ENCODE measurements around the gene PDE4A. TPM values are rescaled to one million over a fixed set of nuclear protein-coding genes. Genes with fewer than 3 reads are reported as not detected.
A peak's percentile ranks its signal among the peaks of the same experiment; 100 is the strongest.

PDE4A gene
- total and polyA plus RNA-seq, 2 of the 13 experiments (the other 11 are each of a cell fraction or from before 2014, with no cell fraction given): 1.1 to 4.1 TPM

DNA sequence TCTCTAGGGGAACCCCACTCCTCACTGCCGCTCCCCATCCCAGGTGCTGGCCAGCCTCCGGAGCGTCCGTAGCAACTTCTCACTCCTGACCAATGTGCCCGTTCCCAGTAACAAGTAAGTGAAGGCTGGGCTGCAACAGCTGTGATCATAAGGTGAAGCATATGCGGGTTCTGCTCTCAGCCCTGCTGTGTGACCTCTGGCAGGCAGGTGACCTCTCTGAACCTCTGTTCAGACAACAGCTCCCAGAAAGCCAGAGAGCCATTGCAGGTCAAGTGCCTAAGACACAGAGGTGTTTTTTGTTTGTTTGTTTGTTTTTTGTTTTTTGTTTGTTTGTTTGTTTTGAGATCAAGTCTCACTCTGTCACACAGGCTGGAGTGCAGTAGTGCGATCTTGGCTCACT lies 28.7 kb downstream of the PDE4A start:
- Histone ChIP-seq H2AFZ (ENCODE audit: low read length) (no peak overlapping the region), H3K79me2 (ENCODE audit: insufficient read depth, low read length) (no peaks in the 10 kb centered on the region), H3K4me2 (ENCODE audit: low read depth, low read length) (no peak overlapping the region), H3K9me3 (ENCODE audit: low read length) (no peaks in the 10 kb centered on the region), H3K4me3 (replicated peaks in 1 of 3; ENCODE audit: insufficient read depth in 1 of 3, low read depth in 2 of 3, low read length in 3 of 3) (no peak overlapping the region), H3K27ac (ENCODE audit: extremely low read length, insufficient read depth, low read length) (no peak overlapping the region), H3K36me3 (replicated peaks in 1 of 2; ENCODE audit: control insufficient read depth in 1 of 2, insufficient read depth in 2 of 2, low read length in 2 of 2) (no peaks in the 10 kb centered on the region; a peak in 1 of 5 replicates), H3K4me1 (ENCODE audit: insufficient read depth, low read length) (no peaks in the 10 kb centered on the region), H4K20me1 (ENCODE audit: insufficient read depth, low read length) (no peaks in the 10 kb centered on the region), H3K9ac (ENCODE audit: insufficient read depth, low read depth, low read length) (no peak overlapping the region), H3K27me3 (ENCODE audit: control insufficient read depth in 1 of 2, insufficient read depth in 2 of 2, low read length in 2 of 2) (no peaks in the 10 kb centered on the region)
- in situ Hi-C loops (cut with HindIII; ENCODE audit: extremely low pct_ligation_motif_present, low pct_unique_long_range_greater_than_20kb): no loop called here
- ChIA-PET CTCF (ENCODE audit: low intra/inter-chr PET ratio, low total read pairs) (no interaction called here), POLR2A (no interaction called here)
- 98% methylated on average over 7 of the region's 7 CpGs for WGBS (ENCODE audit: low lambda C conversion rate)
- no peak for FAIRE-seq
- intact Hi-C loops (cut with micrococcal nuclease; ENCODE audit: unreplicated experiment): no loop called here
- no peak for TF ChIP-seq ZNF839 (CRISPR knock-in tag; IDR thresholded peaks at IDR 0.05; ENCODE audit: borderline replicate concordance)
- TF ChIP-seq ARHGAP35 (CRISPR knock-in tag; IDR thresholded peaks at IDR 0.05; ENCODE audit: borderline replicate concordance): no peak
- no peak for TF ChIP-seq SP1 (IDR thresholded peaks at IDR 0.05)
- no peak for TF ChIP-seq SP1 (CRISPR knock-in tag; IDR thresholded peaks at IDR 0.05)
- TF ChIP-seq MED1 (CRISPR knock-in tag; IDR thresholded peaks at IDR 0.05): no peak
- TF ChIP-seq ZNF572 (CRISPR knock-in tag; IDR thresholded peaks at IDR 0.05): no peak
- peak; percentile 93 for TF ChIP-seq ZNF768 (CRISPR knock-in tag; IDR thresholded peaks at IDR 0.05)
- no peak for TF ChIP-seq MXI1 (IDR thresholded peaks at IDR 0.05; ENCODE audit: borderline replicate concordance, low read depth, low read length)
- ATAC-seq: no peak
- no peak for DNase-seq (ENCODE audit: low spot score)
- BruUV-seq (replicated peaks): no TSS peak

DNA sequence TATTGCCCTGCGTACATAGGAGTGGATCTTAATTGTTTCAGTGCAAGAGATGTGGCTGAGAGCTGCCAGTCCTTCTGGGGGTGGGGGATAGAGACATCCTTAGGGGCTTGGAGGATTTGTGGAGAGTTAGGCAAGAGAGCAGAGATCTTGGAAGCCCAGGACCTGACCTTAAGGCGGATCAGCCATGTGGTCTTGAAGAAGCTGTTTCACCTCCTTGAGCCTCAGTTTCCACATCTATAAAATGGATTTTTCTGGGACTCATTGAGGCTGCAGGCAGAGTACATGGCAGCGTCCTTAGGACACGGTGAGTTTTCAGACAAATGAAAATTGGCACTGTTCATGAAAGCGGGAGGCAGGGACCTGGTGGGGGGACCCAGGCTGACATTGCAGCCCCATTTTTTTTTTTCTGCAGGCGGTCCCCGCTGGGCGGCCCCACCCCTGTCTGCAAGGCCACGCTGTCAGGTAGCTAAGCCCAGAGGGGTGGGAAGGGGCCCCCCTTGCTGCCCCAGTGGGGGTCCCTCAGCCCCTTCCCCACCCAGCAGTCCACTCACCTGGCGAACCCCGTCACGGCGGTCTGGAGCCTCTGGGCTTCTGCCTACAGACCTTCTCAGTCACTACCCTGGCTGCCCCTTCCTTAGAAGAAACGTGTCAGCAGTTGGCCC lies 30.0 kb downstream of the PDE4A start:
- no peak for FAIRE-seq
- no peaks in the 10 kb centered on the region for H3K79me2 ChIP-seq (ENCODE audit: insufficient read depth, low read length)
- ChIA-PET POLR2A (no interaction called here), CTCF (ENCODE audit: low intra/inter-chr PET ratio, low total read pairs) (no interaction called here)
- no peak overlapping the region for H3K4me2 ChIP-seq (ENCODE audit: low read depth, low read length)
- TF ChIP-seq EHMT2 (IDR thresholded peaks at IDR 0.05; ENCODE audit: borderline replicate concordance, low read depth, low read length): no peak
- no peak for TF ChIP-seq NFKB2 (CRISPR knock-in tag; IDR thresholded peaks at IDR 0.05; ENCODE audit: borderline replicate concordance)
- TF ChIP-seq E2F5 (CRISPR knock-in tag; conservative IDR thresholded peaks at IDR 0.05): no peak
- no peak for TF ChIP-seq ONECUT2 (CRISPR knock-in tag; IDR thresholded peaks at IDR 0.05)
- no peak for TF ChIP-seq ZSCAN25 (CRISPR knock-in tag; IDR thresholded peaks at IDR 0.05)
- BruUV-seq (replicated peaks): no TSS peak
- DNase-seq (ENCODE audit: low spot score): no peak
- H3K4me1 ChIP-seq (ENCODE audit: insufficient read depth, low read length): no peaks in the 10 kb centered on the region
- WGBS (ENCODE audit: low lambda C conversion rate): 97% methylated on average over 13 of the region's 14 CpGs
- no peaks in the 10 kb centered on the region for H3K9me3 ChIP-seq (ENCODE audit: low read length)
- ATAC-seq: no peak
- intact Hi-C loops (cut with micrococcal nuclease; ENCODE audit: unreplicated experiment) (no loop called here), in situ Hi-C loops (cut with HindIII; ENCODE audit: extremely low pct_ligation_motif_present, low pct_unique_long_range_greater_than_20kb) (no loop called here)
- no peaks in the 10 kb centered on the region for H4K20me1 ChIP-seq (ENCODE audit: insufficient read depth, low read length)
- no peaks in the 10 kb centered on the region for H3K27me3 ChIP-seq (ENCODE audit: control insufficient read depth in 1 of 2, insufficient read depth in 2 of 2, low read length in 2 of 2)
- H3K36me3 ChIP-seq (replicated peaks in 1 of 2; ENCODE audit: control insufficient read depth in 1 of 2, insufficient read depth in 2 of 2, low read length in 2 of 2): no peaks in the 10 kb centered on the region; a peak in 1 of 5 replicates
- H3K4me3 ChIP-seq (replicated peaks in 1 of 3; ENCODE audit: insufficient read depth in 1 of 3, low read depth in 2 of 3, low read length in 3 of 3): no peak overlapping the region
- no peak overlapping the region for H3K9ac ChIP-seq (ENCODE audit: insufficient read depth, low read depth, low read length)
- no peak overlapping the region for H3K27ac ChIP-seq (ENCODE audit: extremely low read length, insufficient read depth, low read length)
- no peak overlapping the region for H2AFZ ChIP-seq (ENCODE audit: low read length)
